Activated CD4-positive, alpha-beta T cell treated with anti-CD3 and anti-CD28 coated beads for 48 hours (primary cell): ENCODE measurements around the gene CDH13.

ENCODE experiments used
- DNase-seq: peaks from one replicate; pipeline ENCODE4 v3.0.0-alpha.2; 2020

CDH13 gene

DNA sequence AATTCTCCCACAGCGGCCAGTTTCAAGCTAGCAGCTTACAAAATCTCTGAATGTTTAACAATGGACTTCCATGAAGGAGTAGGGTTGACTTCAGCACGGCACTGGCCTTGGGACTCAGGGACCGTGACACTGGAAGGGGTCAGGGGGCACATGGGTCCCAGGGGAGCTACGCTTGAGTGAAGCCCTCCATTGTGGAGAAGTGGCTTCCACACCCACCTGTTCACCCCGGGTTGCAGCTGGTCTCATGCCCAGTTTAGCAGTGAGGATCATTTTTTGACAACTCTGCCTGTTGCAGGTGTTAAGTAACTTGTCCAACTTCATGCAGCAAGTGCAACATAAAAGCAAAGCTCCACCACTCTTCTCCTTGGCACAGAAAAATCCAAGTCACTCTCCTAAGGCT, 510.2 kb downstream of the CDH13 start:
- no peak for DNase-seq

DNA sequence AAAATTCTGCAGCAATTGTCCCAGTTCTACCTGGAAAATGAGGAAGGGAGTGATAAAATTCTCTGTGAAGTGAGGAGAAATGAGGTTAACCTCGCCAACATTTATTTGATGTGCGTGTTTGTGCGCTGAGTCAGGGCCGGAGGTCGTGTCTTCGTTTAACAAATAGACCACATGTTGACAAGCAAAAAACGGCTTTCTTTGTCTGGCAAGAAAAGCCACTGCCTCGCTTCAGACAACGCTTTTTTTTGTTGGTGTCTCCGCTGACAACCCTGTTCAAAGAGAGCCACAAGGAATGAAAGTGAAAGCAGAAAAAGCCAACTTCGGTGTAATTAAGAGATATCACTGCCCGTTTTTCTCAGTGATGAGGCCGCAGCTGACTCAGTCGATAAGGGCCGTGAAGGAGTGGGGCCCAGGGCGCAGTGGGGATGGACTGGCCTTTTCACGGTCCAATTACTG, 510.6 kb downstream of the CDH13 start:
- DNase-seq: peak; percentile 6

DNA sequence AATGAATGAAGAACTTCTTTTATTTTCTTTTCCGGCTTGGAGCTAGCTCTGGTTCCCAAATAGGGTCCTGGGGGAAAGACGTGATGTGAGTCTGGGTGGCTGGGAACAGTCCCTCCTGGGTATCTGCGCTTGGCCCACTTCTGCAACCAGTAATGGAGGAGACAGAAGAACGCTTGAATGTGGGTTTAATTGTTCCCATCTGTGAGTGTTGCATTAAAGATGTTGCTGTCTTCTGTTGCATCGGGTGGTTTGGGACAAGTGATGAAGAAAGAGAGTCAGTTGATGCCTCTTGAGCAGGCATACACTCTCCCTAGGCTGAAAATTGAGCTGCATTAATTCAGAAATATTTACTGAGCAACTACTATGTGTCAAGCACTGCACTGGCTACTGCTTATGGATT, 511.1 kb downstream of the CDH13 start:
- DNase-seq: no peak

DNA sequence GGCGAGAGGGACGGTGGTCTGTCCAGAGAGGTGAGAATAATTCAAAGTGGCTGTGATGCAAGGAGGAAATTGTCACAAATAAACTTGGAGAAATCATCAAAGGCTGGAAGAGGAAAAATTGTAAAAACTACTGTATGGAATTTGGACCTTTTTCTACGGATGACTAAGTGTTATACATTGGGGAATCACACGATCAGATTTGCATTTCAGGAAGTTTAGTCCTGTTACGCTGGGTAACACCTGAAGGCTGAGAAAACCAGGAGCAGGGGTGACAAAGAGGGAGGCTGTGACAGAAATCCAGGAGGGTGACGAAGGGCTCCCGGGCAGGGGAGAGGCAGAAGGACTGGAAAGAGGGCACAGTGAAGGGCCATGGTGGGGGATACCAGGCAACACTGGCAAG, 511.7 kb downstream of the CDH13 start:
- no peak for DNase-seq

- no peak for DNase-seq
Observed at GRCh38 chr16:83138976-83139690, 512.4 kb downstream of the CDH13 start.

DNA sequence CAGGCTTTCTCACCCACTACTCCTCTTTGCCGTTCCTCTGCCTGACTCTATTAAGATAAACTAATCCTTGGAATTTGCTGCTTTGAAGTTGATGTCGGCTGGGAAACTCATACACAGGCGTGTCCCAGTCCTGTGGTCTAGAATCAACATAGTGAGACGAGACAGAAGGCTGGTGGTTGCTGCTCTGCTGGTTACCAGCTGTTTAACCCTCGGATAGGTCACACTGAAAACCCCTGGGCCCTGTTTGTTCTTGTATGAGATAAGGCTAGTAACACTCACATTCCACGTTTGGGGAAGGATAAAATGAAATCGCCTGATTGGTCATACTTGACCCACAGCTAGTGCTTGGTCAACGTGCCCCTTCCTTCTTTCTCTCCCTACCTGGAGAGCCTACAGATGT, 517.0 kb downstream of the CDH13 start:
- DNase-seq: no peak

GRCh38 chr16:83145297-83145696, 518.5 kb downstream of the CDH13 start:
- no peak for DNase-seq

DNA sequence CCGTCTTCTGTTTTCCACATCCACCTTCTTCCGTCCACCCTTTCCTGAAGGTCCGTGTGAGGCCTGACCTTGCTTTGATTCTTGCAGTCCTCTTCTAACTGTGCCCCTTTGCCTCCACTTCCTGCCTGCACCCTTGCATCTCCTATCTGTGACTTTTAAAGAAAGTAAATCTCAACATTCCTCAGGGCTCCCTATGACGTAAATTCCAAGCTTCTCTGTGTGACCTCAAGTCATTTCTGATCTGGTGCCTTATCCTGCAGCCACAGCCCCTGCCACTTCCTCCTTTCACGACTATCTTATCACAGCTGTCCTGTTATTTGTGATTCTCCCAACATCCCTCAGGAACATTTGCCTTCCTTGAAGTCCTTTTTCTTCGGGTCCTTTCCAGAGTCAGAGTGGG, 520.5 kb downstream of the CDH13 start:
- DNase-seq: no peak

DNA sequence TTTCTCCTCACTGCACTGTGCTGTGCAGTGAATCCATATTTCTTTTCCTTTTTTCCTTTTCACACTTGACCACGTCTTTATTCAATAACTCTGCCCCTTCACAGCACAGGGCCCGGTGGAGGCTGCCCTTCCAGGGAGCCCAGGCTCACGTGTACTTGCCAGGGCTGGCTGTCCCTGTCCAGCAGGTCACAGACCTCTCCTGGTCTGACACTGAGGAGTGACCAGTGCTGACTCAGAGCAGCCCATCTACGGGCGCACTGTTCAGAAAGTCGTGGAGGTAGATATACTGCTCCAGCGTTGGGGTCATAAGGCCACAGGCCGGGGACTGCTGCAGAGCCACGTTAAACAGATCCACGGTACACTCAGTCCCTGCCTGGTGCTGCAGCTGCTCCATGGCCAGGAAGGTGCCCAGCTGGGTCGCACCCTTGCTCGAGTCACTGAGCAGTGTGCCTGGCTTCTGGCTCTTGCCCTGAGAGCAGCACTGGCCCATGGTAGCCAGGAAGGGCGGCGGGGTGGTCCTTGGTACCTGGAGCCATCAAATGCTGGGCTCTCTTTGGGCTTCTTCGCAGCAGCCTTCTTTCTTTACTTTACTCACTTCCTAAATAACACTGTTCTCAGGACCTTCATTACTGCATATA, 531.7 kb downstream of the CDH13 start:
- DNase-seq: no peak

- no peak for DNase-seq
Observed at GRCh38 chr16:83159049-83159448, 532.3 kb downstream of the CDH13 start.

DNA sequence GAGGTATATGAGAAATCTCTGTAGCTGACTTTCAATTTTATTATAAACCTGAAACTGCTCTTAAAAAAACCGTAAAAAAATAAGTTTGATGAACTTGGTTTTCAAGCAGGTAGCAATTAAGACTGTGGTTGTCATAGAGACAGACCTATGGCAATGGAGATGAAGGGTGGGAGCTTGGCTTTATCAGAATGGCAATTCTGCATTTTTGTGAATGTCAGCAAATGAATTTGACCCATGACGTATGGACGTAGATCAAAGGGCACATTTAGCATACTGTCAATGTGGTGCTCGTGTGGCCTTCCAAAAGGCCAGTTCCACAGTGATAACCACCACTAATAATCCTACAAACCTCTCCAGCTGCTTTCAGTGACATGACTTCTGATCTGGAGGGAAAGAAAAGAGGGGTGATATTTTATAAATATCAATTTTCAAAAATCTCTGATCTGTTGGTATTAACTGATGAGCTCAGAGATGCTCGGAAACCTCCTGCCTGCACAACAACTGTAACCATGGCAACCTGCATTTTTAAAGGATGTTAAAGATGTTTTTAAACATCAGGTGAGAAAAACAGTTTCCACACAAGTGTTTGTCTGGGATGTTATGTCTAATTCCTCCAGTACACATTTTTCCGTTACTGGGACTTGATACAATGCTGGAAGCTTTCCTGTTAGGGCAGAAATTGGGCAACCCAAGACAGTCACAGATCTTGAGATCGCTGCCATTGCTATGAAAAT, 533.7 kb downstream of the CDH13 start:
- DNase-seq: no peak

DNA sequence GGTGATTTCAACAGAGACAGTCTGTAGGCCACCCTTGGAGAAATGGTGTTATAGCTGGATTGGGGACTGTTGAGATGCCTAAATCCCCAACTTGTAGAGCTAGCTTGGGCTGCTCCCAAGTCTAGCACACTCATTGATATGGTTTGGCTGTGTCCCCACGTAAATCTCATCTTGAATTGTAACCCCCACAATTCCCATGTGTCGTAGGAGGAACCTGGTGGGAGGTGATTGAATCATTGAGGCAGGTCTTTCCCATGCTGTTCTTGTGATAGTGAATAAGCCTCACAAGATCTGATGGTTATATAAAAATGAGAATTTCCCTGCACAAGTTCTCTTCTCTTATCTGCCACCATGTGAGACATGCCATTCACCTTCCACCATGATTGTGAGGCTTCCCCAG, 536.0 kb downstream of the CDH13 start:
- no peak for DNase-seq

DNA sequence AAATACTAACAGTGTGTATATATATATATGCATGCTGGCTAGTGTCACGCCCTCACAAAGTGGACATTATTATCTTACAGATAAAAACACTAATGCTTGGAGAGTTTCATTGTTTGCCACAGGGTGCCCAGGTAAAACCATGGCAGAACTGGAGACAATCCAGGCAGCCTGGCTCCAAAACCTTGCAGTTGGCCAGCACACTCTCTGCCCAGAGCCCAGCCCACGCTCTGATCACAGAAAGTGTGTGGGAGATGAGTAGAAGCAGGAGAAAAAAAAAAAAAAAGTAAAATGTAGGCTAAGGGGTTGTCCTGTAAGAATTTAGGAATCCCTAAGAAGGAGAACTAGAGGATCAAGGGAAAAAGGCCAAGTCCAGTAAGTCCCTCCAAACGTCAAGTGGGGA, 538.0 kb downstream of the CDH13 start:
- DNase-seq: no peak

DNA sequence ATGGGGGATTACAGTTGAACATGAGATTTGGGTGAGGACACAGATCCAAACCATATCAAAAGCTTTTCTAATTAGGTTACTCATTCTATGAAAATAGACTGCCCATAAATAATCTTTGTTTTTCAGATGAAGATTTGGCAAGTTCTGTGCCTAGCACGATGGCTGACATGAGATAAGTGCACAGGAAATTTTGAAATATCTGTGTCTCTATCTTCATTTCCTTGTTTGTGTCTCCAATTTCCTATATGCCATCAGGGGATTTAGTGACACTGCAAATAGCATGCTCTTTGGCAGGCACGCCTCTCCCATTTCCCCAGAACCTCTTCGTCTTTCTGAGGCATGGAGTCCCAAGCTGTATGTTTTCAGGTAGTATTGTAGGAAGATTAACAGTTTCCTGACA, 544.6 kb downstream of the CDH13 start:
- DNase-seq: no peak

DNA sequence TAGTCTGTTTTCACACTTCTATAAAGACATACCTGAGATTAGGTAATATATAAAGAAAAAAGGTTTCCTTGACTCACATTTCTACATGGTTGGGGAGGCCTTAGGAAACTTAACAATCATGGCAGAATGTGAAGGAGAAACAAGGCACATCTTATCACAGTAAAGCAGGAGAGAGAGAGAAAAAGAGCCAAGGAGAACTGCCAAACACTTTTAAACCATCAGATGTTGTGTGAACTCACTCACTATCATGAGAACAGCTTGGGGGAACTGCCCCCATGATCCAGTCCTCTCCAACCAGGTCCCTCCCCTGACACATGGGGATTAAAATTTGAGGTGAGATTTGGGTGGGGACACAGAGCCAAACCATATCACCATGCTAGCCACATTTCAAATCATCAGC, 547.9 kb downstream of the CDH13 start:
- DNase-seq: no peak

DNA sequence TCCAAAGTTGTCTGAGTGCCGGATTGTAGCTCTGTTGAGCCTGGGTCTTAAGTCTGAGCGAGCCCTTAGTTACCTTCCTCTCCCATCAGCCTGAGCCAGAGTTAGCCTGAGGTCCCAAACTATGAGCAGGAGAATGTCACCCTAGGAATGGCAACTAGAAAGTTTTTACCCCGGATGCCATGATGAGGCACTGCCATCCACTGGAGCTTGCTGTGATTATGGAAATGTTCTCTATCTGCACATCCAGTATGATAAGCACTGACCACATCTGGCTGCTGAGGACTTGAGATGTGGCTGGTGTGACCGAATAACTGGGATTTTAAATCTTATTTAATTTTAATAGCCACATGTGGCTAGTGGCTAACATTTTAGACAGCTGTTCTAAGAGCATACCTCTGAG, 550.0 kb downstream of the CDH13 start:
- DNase-seq: no peak

DNA sequence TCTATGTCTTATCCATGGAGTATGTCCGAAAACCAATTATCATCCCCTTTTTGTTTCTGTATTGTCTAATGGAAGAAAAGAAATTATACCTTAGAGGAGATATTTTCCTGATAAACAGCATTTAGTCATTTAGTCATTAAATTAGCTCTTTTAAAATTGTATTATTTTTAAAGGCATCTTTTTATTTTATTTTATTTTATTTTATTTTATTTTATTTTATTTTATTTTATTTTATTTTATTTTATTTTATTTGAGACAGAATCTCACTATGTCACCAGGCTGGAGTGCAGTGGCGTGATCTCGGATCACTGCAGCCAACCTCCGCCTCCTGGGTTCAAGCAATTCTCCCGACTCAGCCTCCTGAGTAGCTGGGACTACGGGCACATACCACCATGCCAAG, 559.1 kb downstream of the CDH13 start:
- no peak for DNase-seq

DNA sequence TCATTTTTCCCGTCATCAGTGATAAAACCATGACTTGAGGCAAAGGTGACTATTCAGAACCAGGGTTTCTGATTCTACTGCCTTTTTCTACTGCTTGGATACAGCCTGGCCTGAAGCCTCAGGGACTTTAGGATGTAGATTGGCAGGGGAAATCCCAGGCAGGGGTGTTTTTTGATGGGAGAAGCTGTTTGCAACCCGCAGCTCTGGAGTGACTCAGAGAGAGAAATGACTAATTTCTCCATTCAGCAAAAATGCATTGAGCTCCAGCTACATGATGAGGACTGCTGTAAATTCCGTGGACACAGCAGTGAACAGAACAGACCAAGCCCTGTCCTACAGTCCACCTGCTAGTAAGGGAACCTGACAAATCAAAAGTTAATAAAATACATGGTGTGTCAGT, 560.6 kb downstream of the CDH13 start:
- DNase-seq: peak; percentile 29

GRCh38 chr16:83196796-83197195, 570.0 kb downstream of the CDH13 start:
- no peak for DNase-seq

- no peak for DNase-seq
Observed at GRCh38 chr16:83197450-83197849, 570.7 kb downstream of the CDH13 start.

- no peak for DNase-seq
Observed at GRCh38 chr16:83198977-83199376, 572.2 kb downstream of the CDH13 start.

DNA sequence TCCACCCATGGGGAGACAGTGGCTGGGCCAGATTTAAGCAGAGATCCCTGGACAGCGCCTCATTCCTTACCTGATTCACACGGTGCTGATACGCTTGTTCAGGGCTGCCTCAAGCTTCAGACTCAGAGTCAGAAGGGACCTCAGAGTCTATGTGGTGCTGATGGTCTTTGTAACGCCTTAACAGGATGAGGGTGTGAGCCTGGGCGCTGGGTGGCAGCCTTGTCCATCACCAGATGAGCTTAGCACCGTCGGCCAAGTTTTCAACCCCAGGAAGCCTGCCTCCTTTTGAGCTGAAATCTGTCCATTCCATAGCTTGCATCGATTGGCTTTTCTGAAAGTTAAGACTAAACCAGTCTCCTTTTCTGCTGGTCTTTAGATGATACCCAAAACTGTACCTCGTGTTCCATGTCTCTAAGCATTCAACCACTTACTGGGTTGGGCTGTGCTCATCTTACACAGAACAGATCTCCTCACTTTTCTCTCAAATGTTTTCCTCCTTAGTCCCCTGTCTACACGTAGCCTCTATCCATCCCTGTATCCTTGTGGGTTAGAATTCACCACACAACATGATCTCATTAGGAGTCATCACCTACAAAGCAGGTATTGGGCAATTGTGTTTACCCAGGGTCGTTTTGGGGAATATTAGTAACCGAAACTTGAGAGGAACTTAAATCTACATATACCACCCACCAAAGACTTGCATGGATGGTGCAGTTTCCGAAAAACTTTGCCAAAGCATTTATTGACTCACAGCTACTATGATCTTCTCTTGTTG, 573.4 kb downstream of the CDH13 start:
- no peak for DNase-seq

DNA sequence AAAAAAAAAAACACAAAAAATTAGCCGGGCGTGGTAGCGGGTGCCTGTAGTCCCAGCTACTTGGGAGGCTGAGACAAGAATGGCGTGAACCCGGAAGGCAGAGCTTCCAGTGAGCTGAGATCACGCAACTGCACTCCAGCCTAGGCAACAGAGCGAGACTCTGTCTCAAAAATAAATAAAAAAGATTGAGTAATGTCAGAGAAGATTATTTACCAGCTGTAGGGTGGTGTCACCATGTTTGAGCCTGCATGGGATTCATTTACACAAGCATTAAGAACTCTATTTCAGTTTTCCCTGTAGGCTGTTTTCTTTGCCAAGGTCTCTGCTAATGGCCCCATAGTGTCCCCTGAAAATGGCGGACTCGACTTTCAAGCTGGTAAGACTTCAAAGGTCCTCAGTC, 575.0 kb downstream of the CDH13 start:
- DNase-seq: no peak
